T-cell (primary cell): Measurements from ENCODE around the gene EIPR1. TPM values are rescaled to one million over a fixed set of nuclear protein-coding genes. Genes with fewer than 3 reads are reported as not detected.

Experiments used
- ATAC-seq, 4 experiments: fragments of 200-7000 bp in 3 of 4; fragments of 150-1000 bp in 1 of 4; cut with Tn5 transposase; replicated peaks in 1 of 4; 1 replicate in 3 of 4; 2 replicates in 1 of 4; pipeline ENCODE4 v1.10.0; 2021; ENCODE audit warnings: moderate library complexity in 3 of 4, mild to moderate bottlenecking in 2 of 4, moderate number of reproducible peaks in 1 of 4
- CTCF ChIA-PET, 2 donors: fragments of 300-600 bp; sonication (Branson Sonifier 250); formaldehyde crosslinking; loops; one replicate each; lab custom pipeline; 2022; ENCODE audit warnings: antibody characterized with exemption in 2 of 2; lab: Charles Lee
- POLR2A ChIA-PET, 2 donors: fragments of 300-600 bp; sonication (Branson Sonifier 250); formaldehyde crosslinking; loops; one replicate each; lab custom pipeline; 2022; ENCODE audit warnings: antibody characterized with exemption in 2 of 2; lab: Charles Lee
- DNase-seq, 35 experiments: peaks; one replicate each; pipeline versions ENCODE4 v3.0.0 to v3.0.0-alpha.2; 2013 to 2023
- H3K27ac ChIP-seq: one replicate; pipeline ENCODE4 v1.5.1; 2013; ENCODE audit warnings: low read length
- H3K27me3 ChIP-seq, 2 experiments: replicated peaks in 1 of 2; 1 replicate in 1 of 2; 2 replicates in 1 of 2; pipeline versions ENCODE4 v1.6.1 to v1.7.0; 2013; ENCODE audit warnings: low read length in 1 of 2, mixed read lengths in 1 of 2; ENCODE audit not compliant: control insufficient read depth in 2 of 2, insufficient read depth in 2 of 2; ENCODE audit errors: extremely low read depth in 1 of 2
- H3K36me3 ChIP-seq, 2 donors: 1 replicate in 1 of 2; 2 replicates in 1 of 2; pipeline versions ENCODE4 v1.6.1 to v1.7.0; 2013; ENCODE audit warnings: low read length in 1 of 2; ENCODE audit not compliant: control insufficient read depth in 2 of 2, insufficient read depth in 1 of 2; ENCODE audit errors: extremely low read depth in 1 of 2
- H3K4me1 ChIP-seq, 2 experiments: 1 replicate in 1 of 2; 2 replicates in 1 of 2; pipeline versions ENCODE4 v1.6.1 to v1.7.0; 2013; ENCODE audit warnings: low read length in 2 of 2, mixed read lengths in 1 of 2; ENCODE audit not compliant: insufficient read depth in 2 of 2, control insufficient read depth in 1 of 2; ENCODE audit errors: extremely low read depth in 1 of 2
- H3K4me3 ChIP-seq, 2 donors: 1 replicate in 1 of 2; 2 replicates in 1 of 2; pipeline versions ENCODE4 v1.5.1 to v1.7.0; 2013; ENCODE audit warnings: mild to moderate bottlenecking in 2 of 2, low read length in 1 of 2, moderate library complexity in 1 of 2; ENCODE audit not compliant: control insufficient read depth in 1 of 2; ENCODE audit errors: extremely low read depth in 1 of 2
- H3K9me3 ChIP-seq: 2 replicates; pipeline ENCODE4 v1.7.0; 2013
- H3K27ac Mint-ChIP-seq, 2 donors: one replicate each; pipeline ENCODE4 v1.8.0; 2020 to 2021; ENCODE audit warnings: mild to moderate bottlenecking in 2 of 2, mixed read lengths in 2 of 2
- H3K27me3 Mint-ChIP-seq, 2 donors: one replicate each; pipeline ENCODE4 v1.8.0; 2021 to 2022; ENCODE audit warnings: mixed read lengths in 2 of 2
- H3K36me3 Mint-ChIP-seq: one replicate; pipeline ENCODE4 v1.8.0; 2021; ENCODE audit warnings: mixed read lengths
- H3K4me1 Mint-ChIP-seq, 3 donors: one replicate each; pipeline ENCODE4 v1.8.0; 2020 to 2022; ENCODE audit warnings: mixed read lengths in 3 of 3, mild to moderate bottlenecking in 1 of 3
- H3K4me3 Mint-ChIP-seq, 3 donors: one replicate each; pipeline ENCODE4 v1.8.0; 2020 to 2022; ENCODE audit warnings: mild to moderate bottlenecking in 3 of 3, mixed read lengths in 3 of 3, moderate library complexity in 3 of 3
- H3K9me3 Mint-ChIP-seq, 3 donors: one replicate each; pipeline ENCODE4 v1.8.0; 2020 to 2022; ENCODE audit warnings: mixed read lengths in 3 of 3
- WGBS: methylation state at CpG from one replicate; pipeline ENCODE4 v1.1.5; 2013; ENCODE audit warnings: missing lambda C conversion rate; ENCODE audit not compliant: insufficient coverage; 5-methylcytosine and 5-hydroxymethylcytosine counted together
- total RNA-seq, 35 experiments: library from RNA in 6 of 35; stranded (reverse) in 6 of 35; fragments of 120-200 nt in 1 of 35; gene quantifications; one replicate each; pipeline versions ENCODE4 v1.2.1 to v1.2.4 and lab custom pipeline; 2013 to 2026

The EIPR1 gene
- total RNA-seq, 5 donors from 2014 or later (not counting 1 experiment from before 2014, with no cell fraction given) = 26.0 to 36.4 (median 27.8) TPM

- 54% methylated on average over 7 of the region's 7 CpGs for WGBS
- Mint-ChIP-seq H3K27me3 (no peaks in the 10 kb centered on the region), H3K9me3 (peaks cover 0 to 3% (median 1%) of the 10 kb centered on the region in 3 donors), H3K27ac (peak overlapping the region; percentile 19 to 22), H3K4me3 (no peak overlapping the region), H3K4me1 (peaks cover 30 to 34% (median 33%) of the 10 kb centered on the region in 3 donors), H3K36me3 (peaks cover 16% of the 10 kb centered on the region)
- CTCF ChIA-PET = no interaction called here
- POLR2A ChIA-PET = interaction anchor here in 1 of 2 donors (0.5 kb wide), 1 partner anchor 545 kb away, joined by 3 read pairs; no protein-coding TSS in a partner anchor
- Histone ChIP-seq H3K27me3 (no peaks in the 10 kb centered on the region), H3K4me1 (peaks cover 0 to 14% of the 10 kb centered on the region in 2 experiments), H3K4me3 (no peak overlapping the region), H3K9me3 (no peaks in the 10 kb centered on the region), H3K27ac (no peak overlapping the region), H3K36me3 (peaks cover 0 to 5% of the 10 kb centered on the region in 2 donors)
- DNase-seq = peak in 1 of 35 experiments; percentile 7
- ATAC-seq = no peak
Measured at GRCh38 chr2:3217646-3218045, 160.0 kb downstream of the EIPR1 start.

- Mint-ChIP-seq H3K27me3 (no peaks in the 10 kb centered on the region), H3K4me1 (peaks cover 24 to 27% (median 26%) of the 10 kb centered on the region in 3 donors), H3K27ac (peak overlapping the region in 1 of 2 donors; percentile 39), H3K9me3 (peaks cover 0 to 3% (median 0%) of the 10 kb centered on the region in 3 donors), H3K4me3 (no peak overlapping the region), H3K36me3 (peaks cover 22% of the 10 kb centered on the region)
- H3K27ac ChIP-seq = no peak overlapping the region
- ChIA-PET POLR2A (no interaction called here), CTCF (no interaction called here)
- no CpG with 5 or more reads among the region's 7 CpGs for WGBS
- H3K9me3 ChIP-seq = no peaks in the 10 kb centered on the region
- H3K4me3 ChIP-seq = no peak overlapping the region
- DNase-seq = no peak
- no peak for ATAC-seq
- peaks cover 5 to 6% of the 10 kb centered on the region in 2 donors for H3K36me3 ChIP-seq
- H3K27me3 ChIP-seq = no peaks in the 10 kb centered on the region
- H3K4me1 ChIP-seq = peaks cover 0 to 10% of the 10 kb centered on the region in 2 experiments
Measured at GRCh38 chr2:3216841-3217495, 160.7 kb downstream of the EIPR1 start.

- no peaks in the 10 kb centered on the region for H3K9me3 Mint-ChIP-seq
- CTCF ChIA-PET = no interaction called here
- Histone ChIP-seq H3K36me3 (peaks cover 9 to 13% of the 10 kb centered on the region in 2 donors), H3K27ac (no peak overlapping the region), H3K27me3 (no peaks in the 10 kb centered on the region), H3K4me3 (no peak overlapping the region), H3K9me3 (no peaks in the 10 kb centered on the region), H3K4me1 (peaks cover 0 to 6% of the 10 kb centered on the region in 2 experiments)
- H3K4me3 Mint-ChIP-seq = no peak overlapping the region
- DNase-seq = no peak
- H3K4me1 Mint-ChIP-seq = peaks cover 22 to 24% (median 24%) of the 10 kb centered on the region in 3 donors
- H3K36me3 Mint-ChIP-seq = peaks cover 26% of the 10 kb centered on the region
- no peak for ATAC-seq
- H3K27ac Mint-ChIP-seq = no peak overlapping the region
- POLR2A ChIA-PET = no interaction called here
- 82% methylated on average over 9 of the region's 10 CpGs for WGBS
- no peaks in the 10 kb centered on the region for H3K27me3 Mint-ChIP-seq
Measured at GRCh38 chr2:3214806-3215404, 162.7 kb downstream of the EIPR1 start.

GRCh38 chr2:3214065-3214464 lies 163.6 kb downstream of the EIPR1 start:
- H3K27ac Mint-ChIP-seq = no peak overlapping the region
- no peak for ATAC-seq

GRCh38 chr2:3212984-3213383 lies 164.6 kb downstream of the EIPR1 start:
- ATAC-seq = no peak

More at GRCh38 chr2:3214065-3214464, 163.6 kb downstream of the EIPR1 start:
- H3K4me1 Mint-ChIP-seq = peaks cover 22 to 24% (median 24%) of the 10 kb centered on the region in 3 donors
- H3K9me3 Mint-ChIP-seq = no peaks in the 10 kb centered on the region
- Histone ChIP-seq H3K36me3 (peaks cover 9 to 16% of the 10 kb centered on the region in 2 donors), H3K4me3 (no peak overlapping the region), H3K9me3 (no peaks in the 10 kb centered on the region), H3K27me3 (no peaks in the 10 kb centered on the region), H3K4me1 (peaks cover 0 to 6% of the 10 kb centered on the region in 2 experiments), H3K27ac (no peak overlapping the region)
- WGBS = 100% methylated on average over 3 of the region's 7 CpGs
- DNase-seq = no peak
- H3K4me3 Mint-ChIP-seq = no peak overlapping the region
- CTCF ChIA-PET = no interaction called here
- no peaks in the 10 kb centered on the region for H3K27me3 Mint-ChIP-seq
- peaks cover 33% of the 10 kb centered on the region for H3K36me3 Mint-ChIP-seq
- POLR2A ChIA-PET = no interaction called here

GRCh38 chr2:3212061-3212362 lies 165.6 kb downstream of the EIPR1 start:
- Mint-ChIP-seq H3K27me3 (no peaks in the 10 kb centered on the region), H3K4me3 (no peak overlapping the region), H3K4me1 (peaks cover 15 to 20% (median 17%) of the 10 kb centered on the region in 3 donors), H3K27ac (no peak overlapping the region), H3K9me3 (no peaks in the 10 kb centered on the region), H3K36me3 (peaks cover 38% of the 10 kb centered on the region)
- ATAC-seq = no peak
- Histone ChIP-seq H3K27me3 (no peaks in the 10 kb centered on the region), H3K9me3 (no peaks in the 10 kb centered on the region), H3K27ac (no peak overlapping the region), H3K4me1 (no peaks in the 10 kb centered on the region), H3K36me3 (peaks cover 17 to 22% of the 10 kb centered on the region in 2 donors), H3K4me3 (no peak overlapping the region)
- POLR2A ChIA-PET = no interaction called here
- no peak for DNase-seq
- CTCF ChIA-PET = no interaction called here
- WGBS = 100% methylated on average over 3 of the region's 5 CpGs

More at GRCh38 chr2:3212984-3213383, 164.6 kb downstream of the EIPR1 start:
- H3K27me3 Mint-ChIP-seq = no peaks in the 10 kb centered on the region
- H3K36me3 Mint-ChIP-seq = peaks cover 38% of the 10 kb centered on the region
- H3K36me3 ChIP-seq = peaks cover 16 to 22% of the 10 kb centered on the region in 2 donors
- CTCF ChIA-PET = no interaction called here
- H3K4me3 Mint-ChIP-seq = no peak overlapping the region
- H3K9me3 Mint-ChIP-seq = no peaks in the 10 kb centered on the region
- H3K4me1 ChIP-seq = peaks cover 0 to 6% of the 10 kb centered on the region in 2 experiments
- WGBS = no CpG with 5 or more reads among the region's 6 CpGs
- POLR2A ChIA-PET = no interaction called here
- no peak overlapping the region for H3K4me3 ChIP-seq
- H3K4me1 Mint-ChIP-seq = peaks cover 22 to 24% (median 24%) of the 10 kb centered on the region in 3 donors
- no peak overlapping the region for H3K27ac Mint-ChIP-seq
- H3K9me3 ChIP-seq = no peaks in the 10 kb centered on the region
- no peak for DNase-seq
- no peaks in the 10 kb centered on the region for H3K27me3 ChIP-seq
- no peak overlapping the region for H3K27ac ChIP-seq
